Suprapubic skin (tissue), 4 donors: ENCODE results near the gene TTPAL. TPM values are rescaled to one million over a fixed set of nuclear protein-coding genes. Genes with fewer than 3 reads are reported as not detected.

Experiments used
- DNase-seq, 2 donors: peaks; one replicate each; pipeline ENCODE4 v3.0.0-alpha.2; 2019; ENCODE audit warnings: low spot score in 2 of 2
- H3K27ac ChIP-seq: fragments of 200-600 bp; sonication (generic); one replicate; pipeline ENCODE4 v1.5.1; 2019
- H3K27me3 ChIP-seq: fragments of 200-600 bp; sonication (generic); one replicate; pipeline ENCODE4 v1.5.1; 2019
- H3K36me3 ChIP-seq: fragments of 200-600 bp; sonication (generic); one replicate; pipeline ENCODE4 v1.5.1; 2019
- H3K4me1 ChIP-seq: fragments of 200-600 bp; sonication (generic); one replicate; pipeline ENCODE4 v1.5.1; 2019
- H3K4me3 ChIP-seq: fragments of 200-600 bp; sonication (generic); one replicate; pipeline ENCODE4 v1.5.1; 2019; ENCODE audit warnings: mild to moderate bottlenecking
- H3K9me3 ChIP-seq: fragments of 200-600 bp; sonication (generic); one replicate; pipeline ENCODE4 v1.5.1; 2019
- CTCF ChIP-seq, 2 donors: fragments of 200-600 bp in 1 of 2; fragments of 450-650 bp in 1 of 2; sonication (generic) in 1 of 2; IDR thresholded peaks; one replicate each; pipeline ENCODE4 v1.5.1; 2016 to 2019; ENCODE audit warnings: antibody characterized with exemption in 2 of 2, mild to moderate bottlenecking in 1 of 2, moderate library complexity in 1 of 2
- EP300 ChIP-seq: sonication (generic); formaldehyde crosslinking; IDR thresholded peaks from one replicate; pipeline ENCODE4 v1.6.1; 2017; ENCODE audit warnings: antibody characterized with exemption
- POLR2A ChIP-seq, 2 donors: fragments of 450-650 bp; IDR thresholded peaks; one replicate each; pipeline ENCODE4 v1.6.1; 2017; ENCODE audit warnings: antibody characterized with exemption in 2 of 2, mild to moderate bottlenecking in 2 of 2, moderate library complexity in 2 of 2
- POLR2AphosphoS5 ChIP-seq, 3 donors: sonication (generic); formaldehyde crosslinking; IDR thresholded peaks; one replicate each; pipeline ENCODE4 v1.6.1; 2017; ENCODE audit warnings: antibody characterized with exemption in 3 of 3
- whole genome bisulfite sequencing: methylation state at CpG from one replicate; pipeline ENCODE4 v1.1.5; 2018; 5-methylcytosine and 5-hydroxymethylcytosine counted together
- total RNA-seq, 4 donors: library from RNA; depleted of rRNA; stranded (reverse); fragments of >200 nt; gene quantifications; one replicate each; pipeline ENCODE4 v1.1.0, GENCODE V29; 2016

Gene TTPAL
- total RNA-seq, 4 donors from 2014 or later: 13.6 to 38.5 (median 29.4) TPM

GRCh38 chr20:44431502-44432234, 44.0 kb upstream of the TTPAL start:
- no peaks in the 10 kb centered on the region for H3K36me3 ChIP-seq
- H3K4me3 ChIP-seq: no peak overlapping the region
- no peak for DNase-seq
- no peak overlapping the region for H3K27ac ChIP-seq
- peaks cover 28% of the 10 kb centered on the region for H3K27me3 ChIP-seq
- TF ChIP-seq POLR2A (IDR thresholded peaks at IDR 0.05) (no peak), POLR2AphosphoS5 (IDR thresholded peaks at IDR 0.05) (no peak), EP300 (no peak), CTCF (IDR thresholded peaks at IDR 0.05) (no peak)
- H3K4me1 ChIP-seq: no peaks in the 10 kb centered on the region
- no peaks in the 10 kb centered on the region for H3K9me3 ChIP-seq
- WGBS: 53% methylated on average over 3 of the region's 11 CpGs

DNA sequence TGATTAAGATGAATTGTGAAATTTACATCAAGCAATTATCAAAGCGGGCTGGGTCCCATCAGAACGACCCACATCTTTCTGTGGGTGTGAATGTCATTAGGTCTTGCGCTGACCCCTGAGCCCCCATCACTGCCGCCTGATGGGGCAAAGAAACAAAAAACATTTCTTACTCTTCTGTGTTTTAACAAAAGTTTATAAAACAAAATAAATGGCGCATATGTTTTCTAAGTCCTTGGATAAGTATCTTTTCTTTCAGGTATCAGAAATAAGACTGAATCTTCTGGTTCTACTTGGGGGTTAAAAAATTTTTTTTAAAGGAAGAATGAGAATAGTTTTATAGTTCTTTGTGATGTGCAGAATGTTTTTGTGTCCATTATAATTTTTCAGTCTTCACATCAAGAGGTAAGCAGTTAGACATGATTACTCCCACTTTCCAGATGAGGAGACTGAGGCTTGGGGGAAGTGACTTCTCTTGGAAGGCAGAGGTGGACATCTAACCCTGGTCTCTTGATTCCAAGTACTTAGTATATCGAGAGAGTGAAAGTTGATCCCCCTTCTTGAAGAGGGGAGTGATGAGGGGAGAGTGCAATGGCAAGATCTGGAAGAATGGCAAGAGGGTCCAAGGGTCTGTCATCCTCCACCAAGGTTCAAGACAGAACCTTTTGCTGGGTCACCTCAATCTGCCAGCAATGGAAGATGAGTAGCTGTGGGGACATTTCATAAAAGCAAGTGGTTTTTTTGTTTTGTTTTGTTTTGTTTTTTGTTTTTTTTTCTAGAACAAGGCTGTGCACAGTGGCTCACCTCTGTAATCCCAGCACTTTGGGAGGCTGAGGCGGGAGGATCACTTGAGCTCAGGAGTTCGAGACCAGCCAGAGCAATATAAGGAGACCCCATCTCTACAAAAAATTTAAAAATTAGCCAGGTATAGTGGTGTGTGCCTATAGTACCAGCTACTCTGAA, 42.8 kb upstream of the TTPAL start:
- WGBS: 82% methylated on average over 8 of the region's 8 CpGs
- no peaks in the 10 kb centered on the region for H3K4me1 ChIP-seq
- no peaks in the 10 kb centered on the region for H3K9me3 ChIP-seq
- DNase-seq: no peak
- no peak for TF ChIP-seq POLR2AphosphoS5 (IDR thresholded peaks at IDR 0.05)
- TF ChIP-seq EP300: no peak
- no peak for TF ChIP-seq CTCF (IDR thresholded peaks at IDR 0.05)
- TF ChIP-seq POLR2A (IDR thresholded peaks at IDR 0.05): no peak
- no peaks in the 10 kb centered on the region for H3K36me3 ChIP-seq
- no peak overlapping the region for H3K4me3 ChIP-seq
- peaks cover 22% of the 10 kb centered on the region for H3K27me3 ChIP-seq
- no peak overlapping the region for H3K27ac ChIP-seq

DNA sequence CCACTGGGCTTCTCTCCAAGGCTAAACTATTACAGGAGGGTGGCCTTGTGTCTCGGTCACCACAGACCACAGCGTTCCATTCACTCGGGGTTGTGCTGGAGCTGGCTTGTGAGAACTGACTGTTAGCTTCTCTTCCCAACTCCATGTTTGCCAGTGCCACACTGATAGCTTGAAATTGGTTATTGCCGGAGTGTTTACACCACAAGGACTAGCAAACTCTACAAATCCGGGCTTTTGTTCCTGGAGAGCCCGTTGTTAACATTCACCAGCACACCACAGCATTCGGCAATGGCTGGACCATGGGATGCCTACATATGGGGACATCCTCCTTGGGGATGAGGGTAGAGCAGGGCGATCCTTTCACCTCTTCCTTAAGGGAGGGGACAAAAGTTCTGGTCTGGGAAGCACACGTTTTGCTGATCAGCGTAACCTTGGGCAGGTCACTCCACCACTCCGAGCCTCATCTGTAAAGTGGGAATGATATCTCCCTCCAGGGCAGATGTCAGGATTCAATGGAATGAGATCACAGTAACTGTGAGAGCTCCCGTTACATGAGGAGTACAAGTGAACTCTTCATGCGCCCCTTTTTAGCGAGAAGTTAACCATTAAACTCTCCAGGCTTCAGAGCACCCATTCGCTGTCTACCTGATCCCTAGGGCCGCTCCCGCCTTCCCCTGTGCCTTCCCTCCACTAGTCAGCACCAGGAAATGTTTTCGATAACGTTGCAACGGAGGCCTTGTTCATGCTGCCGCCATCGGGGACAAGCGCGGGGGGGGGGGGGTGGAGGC, 41.7 kb upstream of the TTPAL start:
- Histone ChIP-seq H3K4me3 (no peak overlapping the region), H3K4me1 (no peaks in the 10 kb centered on the region), H3K27me3 (peaks cover 22% of the 10 kb centered on the region), H3K9me3 (no peaks in the 10 kb centered on the region), H3K36me3 (no peaks in the 10 kb centered on the region), H3K27ac (no peak overlapping the region)
- WGBS: 79% methylated on average over 24 of the region's 24 CpGs
- TF ChIP-seq POLR2AphosphoS5 (IDR thresholded peaks at IDR 0.05): no peak
- no peak for TF ChIP-seq POLR2A (IDR thresholded peaks at IDR 0.05)
- no peak for TF ChIP-seq CTCF (IDR thresholded peaks at IDR 0.05)
- TF ChIP-seq EP300: no peak
- DNase-seq: no peak

DNA sequence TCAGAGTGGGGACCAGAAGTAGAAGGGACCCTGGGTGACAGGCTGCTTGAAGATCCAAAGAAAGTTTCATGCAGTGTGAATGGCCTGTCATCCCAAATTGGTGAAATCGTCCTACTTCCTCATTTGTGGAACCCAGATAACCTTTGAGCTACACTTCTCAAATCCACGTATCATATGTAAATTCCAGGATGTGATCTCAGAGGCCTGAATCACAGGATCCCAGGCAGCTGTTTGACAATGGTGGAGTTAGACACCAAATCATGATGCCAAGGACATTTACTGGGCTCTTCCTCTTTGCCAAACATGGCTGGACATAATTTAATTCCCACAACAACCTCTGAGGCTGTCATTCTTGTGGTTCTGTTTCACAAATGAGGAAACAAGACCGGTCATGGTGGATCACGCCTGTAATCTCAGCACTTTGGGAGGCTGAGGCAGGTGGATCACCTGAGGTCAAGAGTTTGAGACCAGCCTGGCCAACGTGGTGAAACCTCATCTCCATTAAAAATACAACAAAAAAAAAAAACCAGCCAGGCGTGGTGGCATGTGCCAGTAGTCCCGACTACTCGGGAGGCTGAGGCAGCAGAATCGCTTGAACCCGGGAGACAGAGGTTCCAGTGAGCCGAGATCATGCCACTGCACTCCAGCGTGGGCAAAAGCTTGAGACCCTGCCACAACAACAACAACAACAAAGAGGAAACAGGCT, 39.9 kb upstream of the TTPAL start:
- Histone ChIP-seq H3K4me3 (no peak overlapping the region), H3K36me3 (no peaks in the 10 kb centered on the region), H3K4me1 (no peaks in the 10 kb centered on the region), H3K27ac (no peak overlapping the region), H3K9me3 (no peaks in the 10 kb centered on the region), H3K27me3 (peaks cover 22% of the 10 kb centered on the region)
- no peak for DNase-seq
- TF ChIP-seq CTCF (IDR thresholded peaks at IDR 0.05) (no peak), EP300 (no peak), POLR2AphosphoS5 (IDR thresholded peaks at IDR 0.05) (no peak), POLR2A (IDR thresholded peaks at IDR 0.05) (no peak)
- WGBS: 68% methylated on average over 12 of the region's 12 CpGs
